Measurements from ENCODE around the gene SARS1.
A peak's percentile ranks its signal among the peaks of the same experiment; 100 is the strongest.
"Not testable (repeated sequence)": the region's sequence is repeated elsewhere in the genome, so short reads cannot be mapped to it uniquely, and the experiment has no call there.

SARS1 gene

DNA sequence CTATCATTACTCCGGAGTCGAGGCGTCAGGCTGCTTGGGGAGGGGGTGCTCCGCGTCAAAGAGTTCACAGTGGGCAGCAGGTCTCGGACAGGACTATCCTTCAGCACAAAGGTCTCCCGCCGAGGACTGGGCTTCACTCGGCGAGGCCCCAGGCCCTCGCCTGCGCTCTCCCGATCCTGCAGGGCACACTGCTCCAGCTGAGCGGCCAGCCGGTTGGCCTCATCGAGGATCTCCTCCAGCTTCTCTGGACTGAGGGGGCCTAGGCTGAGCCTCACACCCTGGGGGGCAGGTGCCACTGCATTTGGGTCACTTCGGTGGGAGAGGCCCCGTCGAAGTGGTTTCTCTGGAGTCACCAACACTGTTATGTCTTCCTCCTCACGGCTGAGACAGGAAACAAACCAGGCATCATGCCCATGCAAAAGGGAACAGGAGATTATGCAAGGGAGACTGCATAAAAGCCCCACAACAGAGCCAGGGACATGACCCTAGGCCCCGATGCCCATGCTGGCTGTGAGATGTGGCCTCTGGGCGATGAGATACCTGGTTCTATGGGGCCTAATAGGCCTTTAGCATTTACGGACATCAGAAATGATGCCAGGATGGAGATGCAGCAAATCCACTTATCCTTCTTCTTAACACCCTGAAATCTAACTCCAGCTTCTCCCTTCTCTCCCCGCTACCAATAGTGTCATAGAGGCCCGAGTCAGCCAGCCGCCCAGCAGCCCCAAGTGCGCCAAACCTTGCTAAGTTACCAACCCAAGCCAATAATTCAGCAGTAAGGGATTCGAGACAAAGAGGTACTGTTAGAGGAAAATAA is 68.2 kb downstream of the SARS1 start:
- H3K4me3 ChIP-seq (ENCODE audit: control insufficient read depth in 1 of 7, extremely low read depth in 1 of 7, insufficient read depth in 4 of 7, low read depth in 2 of 7, low read length in 6 of 7): peak overlapping the region in 6 of 7 experiments; percentile 76 to 94 (median 90)
- H3K9me3 ChIP-seq (ENCODE audit: control extremely low read depth in 1 of 5, control insufficient read depth in 4 of 5, insufficient read depth in 2 of 5, low read depth in 1 of 5, low read length in 4 of 5): no peaks in the 10 kb centered on the region
- peaks cover 0 to 17% (median 6%) of the 10 kb centered on the region in 4 experiments for H3K36me3 ChIP-seq (ENCODE audit: control insufficient read depth in 4 of 4, insufficient read depth in 4 of 4, low read length in 3 of 4)
- peak in 2 of 3 donors; percentile 10 to 15 for DNase-seq
- WGBS (ENCODE audit: insufficient coverage): 74% methylated on average over 23 of the region's 28 CpGs
- ChIA-PET POLR2A (interaction anchor here (0.5 kb wide), 1 partner anchor 145 kb away, joined by 3 read pairs; no protein-coding TSS in a partner anchor), CTCF (interaction anchor here (1.9 to 8.8 kb wide), 2 partner anchors 18 to 117 kb away, joined by 5 to 181 read pairs; partner anchors contain the start of gene SORT1)
- peaks cover 6 to 47% (median 23%) of the 10 kb centered on the region in 4 experiments for H3K4me1 ChIP-seq (ENCODE audit: control extremely low read depth in 1 of 4, control insufficient read depth in 4 of 4, insufficient read depth in 4 of 4, low read length in 3 of 4)
- H3K27me3 ChIP-seq (replicated peaks in 2 of 5; ENCODE audit: control insufficient read depth in 4 of 5, insufficient read depth in 5 of 5, low read length in 4 of 5): no peaks in the 10 kb centered on the region
- H3K27ac ChIP-seq (ENCODE audit: insufficient read depth in 1 of 2, low read depth in 1 of 2, low read length in 2 of 2, poor library complexity in 1 of 2, severe bottlenecking in 2 of 2): no peak overlapping the region

DNA sequence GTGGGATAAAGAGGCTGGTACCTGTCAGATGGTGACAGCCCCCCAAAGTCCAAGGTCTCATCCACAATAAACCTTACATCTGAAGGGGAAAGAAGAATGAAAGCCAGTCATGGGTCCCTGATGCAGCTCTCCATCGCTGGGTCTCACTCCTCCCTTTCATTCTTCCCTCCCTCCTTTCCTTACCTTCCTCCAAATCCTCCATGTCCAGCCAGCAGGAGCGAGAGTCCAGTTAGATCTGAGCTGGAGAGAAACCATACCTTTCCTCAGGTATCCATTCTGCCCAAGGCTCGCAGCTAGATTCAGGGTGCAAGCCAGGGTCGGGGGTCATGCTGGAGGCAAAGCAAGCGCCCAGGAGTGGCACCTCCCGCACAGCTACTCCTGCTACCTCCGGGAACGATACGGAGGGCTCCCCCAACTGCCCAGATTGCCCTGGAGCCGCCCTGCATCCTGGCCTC is 68.8 kb downstream of the SARS1 start:
- Histone ChIP-seq H3K4me1 (ENCODE audit: control extremely low read depth in 1 of 4, control insufficient read depth in 4 of 4, insufficient read depth in 4 of 4, low read length in 3 of 4) (peaks cover 6 to 44% (median 23%) of the 10 kb centered on the region in 4 experiments), H3K27ac (ENCODE audit: insufficient read depth in 1 of 2, low read depth in 1 of 2, low read length in 2 of 2, poor library complexity in 1 of 2, severe bottlenecking in 2 of 2) (peak overlapping the region in 1 of 2 experiments; percentile 43), H3K27me3 (replicated peaks in 2 of 5; ENCODE audit: control insufficient read depth in 4 of 5, insufficient read depth in 5 of 5, low read length in 4 of 5) (no peaks in the 10 kb centered on the region), H3K36me3 (ENCODE audit: control insufficient read depth in 4 of 4, insufficient read depth in 4 of 4, low read length in 3 of 4) (peaks cover 0 to 17% (median 6%) of the 10 kb centered on the region in 4 experiments), H3K9me3 (ENCODE audit: control extremely low read depth in 1 of 5, control insufficient read depth in 4 of 5, insufficient read depth in 2 of 5, low read depth in 1 of 5, low read length in 4 of 5) (no peaks in the 10 kb centered on the region), H3K4me3 (ENCODE audit: control insufficient read depth in 1 of 7, extremely low read depth in 1 of 7, insufficient read depth in 4 of 7, low read depth in 2 of 7, low read length in 6 of 7) (peak overlapping the region; percentile 76 to 94 (median 89))
- CTCF ChIA-PET: interaction anchor here (0.7 to 8.8 kb wide), 6 partner anchors 10 to 117 kb away, joined by 3 to 181 read pairs (median 4); partner anchors contain the start of gene SORT1
- POLR2A ChIA-PET: interaction anchor here (0.5 kb wide), 1 partner anchor 145 kb away, joined by 3 read pairs; no protein-coding TSS in a partner anchor
- WGBS (ENCODE audit: insufficient coverage): 34% methylated on average over 8 of the region's 10 CpGs
- DNase-seq: no peak

DNA sequence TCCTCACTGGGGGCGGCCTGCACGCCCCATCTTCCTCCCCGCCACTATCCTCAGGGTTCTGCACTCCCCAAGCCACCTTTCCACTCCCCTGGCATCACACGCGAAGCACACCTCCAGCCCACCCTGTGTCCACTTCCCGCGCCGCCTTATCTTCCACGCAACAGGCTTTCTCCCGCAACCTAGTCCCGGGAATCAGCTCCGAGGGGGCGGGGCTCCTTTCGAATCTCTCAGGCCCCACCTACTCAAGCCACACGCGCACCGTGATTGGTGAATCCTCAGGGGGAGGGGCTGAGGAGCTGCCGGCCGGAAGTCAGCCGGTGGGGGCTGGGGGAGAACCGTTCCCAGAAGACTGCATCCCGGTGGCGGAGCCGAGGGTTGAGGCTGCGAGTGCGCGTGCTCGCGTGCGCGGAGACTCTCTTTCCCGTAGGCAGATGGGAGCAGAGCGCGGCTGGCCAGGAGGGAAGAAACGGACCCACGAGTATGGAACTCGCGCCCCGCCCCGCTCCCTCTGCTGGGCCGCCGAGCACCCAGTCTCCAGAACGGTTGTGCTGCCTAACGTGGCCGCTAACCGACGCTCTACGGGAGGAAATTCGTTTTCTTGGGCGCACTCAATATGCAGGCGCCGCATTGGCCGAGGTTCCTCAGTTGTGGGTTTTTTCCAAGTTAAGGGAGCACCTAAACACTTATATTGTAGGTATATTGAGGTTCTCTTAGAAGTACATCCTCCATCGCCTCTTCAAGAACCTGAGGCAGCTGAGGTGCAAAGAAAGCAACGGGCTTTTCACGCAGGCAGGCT is 69.4 kb downstream of the SARS1 start, which contains the start of gene PSRC1:
PSRC1 (minus strand) TSS at position 194 of the 796 bp plus-strand sequence.
- WGBS (ENCODE audit: insufficient coverage): under 1% methylated on average over 37 of the region's 56 CpGs
- peak; percentile 84 to 87 (median 85) for DNase-seq
- H3K4me3 ChIP-seq (ENCODE audit: control insufficient read depth in 1 of 7, extremely low read depth in 1 of 7, insufficient read depth in 4 of 7, low read depth in 2 of 7, low read length in 6 of 7): peak within 1 kb of the TSS; percentile 76 to 94 (median 89)
- H3K27ac ChIP-seq (ENCODE audit: insufficient read depth in 1 of 2, low read depth in 1 of 2, low read length in 2 of 2, poor library complexity in 1 of 2, severe bottlenecking in 2 of 2): peak within 1 kb of the TSS; percentile 13 to 73
- H3K4me1 ChIP-seq (ENCODE audit: control extremely low read depth in 1 of 4, control insufficient read depth in 4 of 4, insufficient read depth in 4 of 4, low read length in 3 of 4): peaks cover 6 to 39% (median 23%) of the 10 kb centered on the region in 4 experiments
- H3K36me3 ChIP-seq (ENCODE audit: control insufficient read depth in 4 of 4, insufficient read depth in 4 of 4, low read length in 3 of 4): peaks cover 0 to 17% (median 6%) of the 10 kb centered on the region in 4 experiments
- ChIA-PET POLR2A (no interaction called here), CTCF (interaction anchor here (0.7 to 8.8 kb wide), 6 partner anchors 9 to 116 kb away, joined by 3 to 181 read pairs (median 4); partner anchors contain the start of gene SORT1)
- H3K27me3 ChIP-seq (replicated peaks in 2 of 5; ENCODE audit: control insufficient read depth in 4 of 5, insufficient read depth in 5 of 5, low read length in 4 of 5): no peaks in the 10 kb centered on the region
- H3K9me3 ChIP-seq (ENCODE audit: control extremely low read depth in 1 of 5, control insufficient read depth in 4 of 5, insufficient read depth in 2 of 5, low read depth in 1 of 5, low read length in 4 of 5): no peaks in the 10 kb centered on the region

DNA sequence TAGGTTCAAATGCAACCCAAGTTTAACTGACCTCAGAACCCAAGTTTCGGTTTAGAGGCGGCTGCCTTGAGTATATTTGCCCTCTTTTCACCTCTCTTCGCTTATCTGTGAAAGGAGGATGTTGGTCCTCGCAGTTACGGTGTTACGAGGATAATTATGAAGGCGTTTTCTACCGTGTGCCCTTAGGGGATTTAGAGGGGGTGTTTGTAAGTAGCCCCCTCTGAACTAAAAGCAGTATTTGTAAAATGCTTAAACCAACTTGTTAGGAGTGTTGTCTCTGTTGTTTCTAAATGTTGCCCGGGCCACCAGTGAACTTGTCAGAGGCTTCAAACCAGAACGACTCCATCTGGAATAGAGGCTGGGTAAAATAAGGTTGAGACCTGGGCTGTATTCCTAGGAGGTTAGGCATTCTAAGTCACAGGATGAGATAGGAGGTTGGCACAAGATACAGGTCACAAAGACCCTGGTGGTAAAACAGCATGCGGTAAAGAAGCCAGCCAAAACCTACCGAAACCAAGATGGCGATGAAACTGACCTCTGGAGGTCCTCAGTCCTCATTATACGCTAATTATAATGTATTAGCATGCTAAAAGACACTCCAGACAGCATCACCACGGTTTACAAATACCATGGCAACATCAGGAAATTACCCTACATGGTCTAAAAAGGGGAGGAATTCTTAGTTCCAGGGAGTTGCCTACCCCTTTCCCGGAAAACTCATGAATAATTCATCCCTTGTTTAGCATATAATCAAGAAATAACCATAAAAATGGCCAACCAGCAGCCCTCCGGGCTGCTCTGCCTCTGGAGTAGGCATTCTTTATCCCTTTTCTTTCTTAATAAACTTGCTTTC is 70.3 kb downstream of the SARS1 start:
- DNase-seq: peak in 1 of 3 donors; percentile 47
- H3K9me3 ChIP-seq (ENCODE audit: control extremely low read depth in 1 of 5, control insufficient read depth in 4 of 5, insufficient read depth in 2 of 5, low read depth in 1 of 5, low read length in 4 of 5): no peaks in the 10 kb centered on the region
- ChIA-PET POLR2A (interaction anchor here (0.7 kb wide), 1 partner anchor 191 kb away, joined by 3 read pairs; no protein-coding TSS in a partner anchor), CTCF (interaction anchor here (8.8 kb wide), 1 partner anchor 115 kb away, joined by 181 read pairs; the partner anchor contains the start of gene SORT1)
- H3K27ac ChIP-seq (ENCODE audit: insufficient read depth in 1 of 2, low read depth in 1 of 2, low read length in 2 of 2, poor library complexity in 1 of 2, severe bottlenecking in 2 of 2): peak overlapping the region; percentile 13 to 73
- H3K4me3 ChIP-seq (ENCODE audit: control insufficient read depth in 1 of 7, extremely low read depth in 1 of 7, insufficient read depth in 4 of 7, low read depth in 2 of 7, low read length in 6 of 7): peak overlapping the region; percentile 76 to 94 (median 89)
- H3K4me1 ChIP-seq (ENCODE audit: control extremely low read depth in 1 of 4, control insufficient read depth in 4 of 4, insufficient read depth in 4 of 4, low read length in 3 of 4): peaks cover 6 to 39% (median 23%) of the 10 kb centered on the region in 4 experiments
- H3K36me3 ChIP-seq (ENCODE audit: control insufficient read depth in 4 of 4, insufficient read depth in 4 of 4, low read length in 3 of 4): peaks cover 0 to 12% (median 6%) of the 10 kb centered on the region in 4 experiments
- WGBS (ENCODE audit: insufficient coverage): 60% methylated on average over 11 of the region's 17 CpGs
- no peaks in the 10 kb centered on the region for H3K27me3 ChIP-seq (replicated peaks in 2 of 5; ENCODE audit: control insufficient read depth in 4 of 5, insufficient read depth in 5 of 5, low read length in 4 of 5)

DNA sequence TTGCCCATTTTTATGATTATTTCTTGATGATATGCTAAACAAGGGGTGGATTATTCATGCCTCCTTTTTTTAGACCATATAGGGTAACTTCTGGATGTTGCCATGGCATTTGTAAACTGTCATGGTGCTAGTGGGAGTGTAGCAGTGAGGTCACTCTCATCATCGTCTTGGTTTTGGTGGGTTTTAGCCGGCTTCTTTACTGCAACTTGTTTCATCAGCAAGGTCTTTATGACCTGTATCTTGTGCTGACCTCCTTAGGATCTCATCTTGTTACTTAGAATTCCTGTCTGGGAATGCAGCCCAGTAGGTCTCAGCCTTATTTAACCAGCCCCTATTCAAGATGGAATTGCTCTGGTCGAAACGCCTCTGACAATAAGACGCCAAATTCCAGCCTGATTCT is 73.0 kb downstream of the SARS1 start:
- WGBS (ENCODE audit: insufficient coverage): 95% methylated on average over 4 of the region's 5 CpGs
- CTCF ChIA-PET: interaction anchor here (0.6 to 1.8 kb wide), 2 partner anchors 9 to 16 kb away, joined by 3 to 5 read pairs; no protein-coding TSS in a partner anchor
- POLR2A ChIA-PET; H3K27me3 ChIP-seq (replicated peaks in 2 of 5; ENCODE audit: control insufficient read depth in 4 of 5, insufficient read depth in 5 of 5, low read length in 4 of 5); H3K27ac ChIP-seq (ENCODE audit: insufficient read depth in 1 of 2, low read depth in 1 of 2, low read length in 2 of 2, poor library complexity in 1 of 2, severe bottlenecking in 2 of 2); H3K9me3 ChIP-seq (ENCODE audit: control extremely low read depth in 1 of 5, control insufficient read depth in 4 of 5, insufficient read depth in 2 of 5, low read depth in 1 of 5, low read length in 4 of 5); DNase-seq; H3K4me3 ChIP-seq (ENCODE audit: control insufficient read depth in 1 of 7, extremely low read depth in 1 of 7, insufficient read depth in 4 of 7, low read depth in 2 of 7, low read length in 6 of 7); H3K36me3 ChIP-seq (ENCODE audit: control insufficient read depth in 4 of 4, insufficient read depth in 4 of 4, low read length in 3 of 4): not testable (repeated sequence)
- H3K4me1 ChIP-seq (ENCODE audit: control extremely low read depth in 1 of 4, control insufficient read depth in 4 of 4, insufficient read depth in 4 of 4, low read length in 3 of 4): peaks cover 6 to 26% (median 19%) of the 10 kb centered on the region in 4 experiments
